ENCODE measurements around the gene ZNF853.
"Not testable (repeated sequence)": the region's sequence is repeated elsewhere in the genome, so short reads cannot be mapped to it uniquely, and the experiment has no call there.

The ZNF853 gene

DNA sequence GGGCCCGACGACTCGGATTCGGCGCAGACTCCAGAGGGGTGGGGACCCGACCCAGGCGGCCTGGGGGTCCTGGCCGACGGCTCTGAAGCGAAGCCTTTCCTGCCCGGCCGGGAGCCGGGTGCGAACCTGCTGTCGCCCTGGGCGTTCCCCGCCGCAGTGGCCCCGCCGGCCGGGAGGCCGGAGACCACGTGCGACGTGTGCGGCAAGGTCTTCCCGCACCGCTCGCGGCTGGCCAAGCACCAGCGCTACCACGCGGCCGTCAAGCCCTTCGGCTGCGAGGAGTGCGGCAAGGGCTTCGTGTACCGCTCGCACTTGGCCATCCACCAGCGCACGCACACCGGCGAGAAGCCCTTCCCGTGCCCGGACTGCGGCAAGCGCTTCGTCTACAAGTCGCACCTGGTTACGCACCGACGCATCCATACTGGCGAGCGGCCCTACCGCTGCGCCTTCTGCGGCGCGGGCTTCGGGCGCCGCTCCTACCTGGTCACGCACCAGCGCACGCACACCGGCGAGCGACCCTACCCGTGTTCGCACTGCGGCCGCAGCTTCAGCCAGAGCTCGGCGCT lies 37.1 kb downstream of the ZNF853 start:
- no peak for DNase-seq (ENCODE audit: low read depth)

DNA sequence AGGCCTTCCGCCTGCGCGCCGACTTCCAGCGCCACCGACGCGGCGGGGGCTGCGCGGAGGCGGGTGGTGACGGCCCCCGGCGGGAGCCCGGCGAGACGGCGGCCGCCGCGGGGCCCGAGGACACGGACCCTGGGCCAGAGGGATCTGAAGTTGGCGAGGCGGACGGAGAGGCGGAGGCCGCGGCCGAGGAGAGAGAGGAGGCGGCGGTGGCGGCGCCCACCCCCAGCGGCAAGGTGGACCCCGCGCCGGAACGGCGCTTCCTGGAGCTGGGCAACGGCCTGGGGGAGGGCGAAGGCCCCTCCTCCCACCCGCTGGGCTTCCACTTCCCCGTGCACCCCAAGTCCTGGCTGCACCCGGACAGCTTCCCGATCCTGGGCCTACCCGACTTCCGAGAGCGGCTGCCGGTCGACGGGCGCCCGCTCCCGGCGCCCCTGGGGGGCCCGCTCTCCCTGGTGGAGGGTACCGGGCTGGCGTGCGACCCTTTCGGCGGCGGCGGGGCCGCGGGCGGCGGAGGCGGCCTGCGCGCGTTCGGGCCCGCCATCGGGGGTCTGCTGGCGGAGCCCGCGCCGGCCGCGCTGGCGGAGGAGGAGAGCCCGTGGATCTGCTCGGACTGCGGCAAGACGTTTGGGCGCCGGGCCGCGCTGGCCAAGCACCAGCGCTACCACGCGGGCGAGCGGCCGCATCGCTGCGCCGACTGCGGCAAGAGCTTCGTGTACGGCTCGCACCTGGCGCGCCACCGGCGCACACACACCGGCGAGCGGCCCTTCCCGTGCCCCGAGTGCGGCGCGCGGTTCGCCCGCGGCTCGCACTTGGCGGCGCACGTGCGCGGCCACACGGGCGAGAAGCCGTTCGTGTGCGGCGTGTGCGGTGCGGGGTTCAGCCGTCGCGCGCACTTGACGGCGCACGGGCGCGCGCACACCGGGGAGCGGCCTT lies 37.9 kb downstream of the ZNF853 start:
- no peak for DNase-seq (ENCODE audit: low read depth)

DNA sequence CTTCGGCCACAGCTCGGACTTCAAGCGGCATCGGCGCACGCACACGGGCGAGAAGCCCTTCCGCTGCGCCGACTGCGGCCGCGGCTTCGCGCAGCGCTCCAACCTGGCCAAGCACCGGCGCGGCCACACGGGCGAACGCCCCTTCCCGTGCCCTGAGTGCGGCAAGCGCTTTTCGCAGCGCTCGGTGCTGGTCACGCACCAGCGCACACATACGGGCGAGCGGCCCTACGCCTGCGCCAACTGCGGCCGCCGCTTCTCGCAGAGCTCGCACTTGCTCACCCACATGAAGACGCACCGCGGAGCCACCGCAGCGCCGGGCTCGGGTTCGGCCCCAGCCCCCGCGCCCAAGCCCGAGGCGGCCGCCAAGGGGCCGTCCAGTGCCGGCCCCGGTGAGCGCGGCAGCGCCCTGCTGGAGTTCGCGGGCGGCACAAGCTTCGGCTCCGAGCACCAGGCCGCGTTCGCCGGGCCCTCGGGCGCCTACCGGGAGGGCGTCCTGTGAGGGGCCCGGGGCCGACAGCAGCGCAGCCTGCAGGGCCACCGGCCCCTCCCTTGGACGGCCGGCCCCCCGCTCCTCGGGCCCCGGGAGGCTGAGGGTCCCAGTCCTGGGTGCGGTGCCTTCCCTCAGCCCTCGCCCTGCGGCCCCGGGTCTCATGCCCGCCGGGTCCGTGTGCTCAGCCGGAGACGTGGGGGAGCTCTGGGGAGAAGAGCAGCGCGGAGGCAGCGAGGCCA lies 38.9 kb downstream of the ZNF853 start:
- no peak for DNase-seq (ENCODE audit: low read depth)

DNA sequence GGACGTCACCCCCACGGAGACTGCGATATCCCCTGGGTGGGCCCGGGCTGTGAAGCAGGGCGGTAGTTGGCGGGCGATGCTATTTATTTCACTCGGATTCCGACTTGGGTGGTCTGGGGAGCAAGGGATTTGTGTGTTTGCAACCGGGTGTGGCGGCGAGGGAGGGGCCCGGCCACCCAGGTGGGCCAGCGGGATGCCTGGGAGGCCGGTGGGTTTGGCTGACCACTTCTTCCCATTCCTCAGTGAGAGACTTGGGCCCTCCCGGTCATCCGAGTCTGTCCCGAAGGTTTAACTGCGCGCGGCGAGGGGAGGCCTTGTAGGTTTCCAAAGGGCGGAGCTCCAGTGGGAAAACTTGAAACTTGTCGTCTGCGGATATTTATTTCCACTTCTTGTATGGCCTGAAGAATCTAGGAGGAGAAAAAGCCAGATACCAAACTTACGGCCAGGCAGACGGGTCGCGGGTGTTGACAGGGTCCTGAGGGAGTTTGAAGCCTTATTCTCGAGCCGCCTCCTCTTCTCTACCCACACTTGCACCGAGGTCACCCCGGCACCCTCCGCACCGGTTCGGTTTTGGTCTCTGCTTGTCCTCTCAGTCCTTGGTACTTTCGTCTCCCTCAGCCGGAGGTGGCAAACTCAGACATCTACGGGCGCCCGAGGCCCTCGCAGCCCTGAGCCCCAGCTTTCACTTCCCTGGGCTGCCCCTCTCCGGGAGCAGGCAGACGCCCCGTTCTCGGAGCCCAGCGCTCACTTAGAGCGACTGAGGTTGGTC lies 39.6 kb downstream of the ZNF853 start:
- DNase-seq (ENCODE audit: low read depth) = no peak

DNA sequence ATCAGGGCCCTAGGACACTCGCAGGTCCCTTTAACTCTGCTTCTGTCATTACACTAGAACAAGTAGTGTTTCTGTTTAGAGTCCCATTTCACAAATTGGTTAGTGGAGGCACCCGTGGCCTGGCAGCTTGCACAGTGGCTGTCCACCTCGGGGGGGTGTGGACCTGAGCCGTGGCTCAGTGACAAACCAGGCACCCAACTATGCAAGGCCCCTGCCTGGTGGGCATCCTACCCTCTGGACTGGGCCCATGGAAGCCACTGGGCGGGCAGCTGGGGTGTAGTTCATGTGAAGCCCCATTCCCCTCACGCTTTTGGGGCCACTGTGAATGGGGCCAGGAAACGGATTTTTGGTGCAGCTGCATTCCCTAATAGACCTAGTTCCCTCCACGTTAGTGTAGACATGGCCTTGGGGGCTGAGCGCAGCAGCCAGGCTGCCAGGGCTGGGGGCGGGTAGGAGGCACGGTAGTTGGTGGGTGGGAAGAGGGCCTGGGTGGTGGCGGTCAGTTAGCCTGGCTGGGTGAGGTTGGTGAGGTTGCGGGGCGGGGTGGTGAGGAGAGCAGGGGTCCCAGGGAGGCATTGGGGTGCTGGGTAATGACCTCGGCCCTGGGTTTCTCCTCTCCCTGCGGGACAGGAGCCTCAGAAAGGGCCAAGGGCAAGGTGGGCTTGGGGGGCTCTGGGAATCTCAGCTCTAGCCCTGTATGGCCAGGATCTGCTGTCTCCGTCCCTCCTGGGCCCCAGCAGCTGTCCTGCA lies 40.4 kb downstream of the ZNF853 start:
- no peak for DNase-seq (ENCODE audit: low read depth)

DNA sequence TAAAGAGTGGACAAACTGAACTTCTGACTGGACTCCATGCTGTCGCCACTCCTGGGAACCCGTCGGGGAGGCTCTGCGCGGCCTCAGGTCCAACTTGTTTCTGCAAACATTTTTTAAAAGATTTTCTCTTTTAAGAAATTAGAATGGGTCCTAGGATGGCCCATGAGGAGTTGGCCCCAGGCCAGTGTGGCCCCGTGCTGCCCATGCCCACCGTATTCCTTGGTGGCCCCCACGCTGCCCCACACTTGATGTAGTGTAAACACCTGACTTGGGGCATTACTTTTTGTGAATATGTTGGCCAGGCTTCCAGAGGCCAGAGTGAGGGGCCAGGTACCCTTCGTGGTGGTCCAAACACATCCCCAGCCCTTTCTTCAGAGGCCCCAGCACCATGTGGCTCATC lies 41.0 kb downstream of the ZNF853 start:
- DNase-seq (ENCODE audit: low read depth) = no peak

DNA sequence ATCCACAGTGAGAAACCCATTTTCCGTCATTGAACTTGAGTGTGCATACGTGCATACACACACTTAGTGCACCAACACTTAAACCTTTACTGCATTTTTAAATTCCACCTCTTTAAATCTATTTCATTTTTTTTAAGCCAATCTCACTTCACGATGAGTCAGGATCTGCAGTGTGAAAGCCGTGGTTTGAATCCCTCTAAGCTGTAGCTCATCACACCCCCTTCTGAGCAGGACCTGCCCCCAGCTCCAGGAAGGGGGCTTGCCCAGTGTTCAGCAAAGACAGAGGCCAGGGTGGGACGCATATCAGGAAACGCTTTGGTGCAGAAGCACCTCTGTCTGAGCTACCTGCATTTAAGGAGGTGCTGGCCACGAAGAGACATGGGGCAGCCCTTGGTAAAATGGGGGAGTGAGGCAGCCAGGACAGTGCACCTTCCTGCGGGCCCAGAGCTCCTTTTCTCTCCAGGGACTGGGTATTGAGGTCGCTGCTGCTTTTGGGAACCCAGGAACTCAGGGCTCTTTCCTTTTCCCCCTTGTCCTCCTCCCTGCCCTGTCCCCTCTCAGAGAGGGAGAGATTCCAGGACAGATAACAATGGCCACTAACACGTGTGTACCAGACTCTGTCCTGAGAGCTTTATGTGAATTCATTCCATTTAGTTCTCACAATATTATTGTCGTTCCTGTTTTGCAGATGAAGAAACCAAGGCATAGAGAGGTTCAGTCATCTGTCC lies 43.4 kb downstream of the ZNF853 start:
- no peak for DNase-seq (ENCODE audit: low read depth)

DNA sequence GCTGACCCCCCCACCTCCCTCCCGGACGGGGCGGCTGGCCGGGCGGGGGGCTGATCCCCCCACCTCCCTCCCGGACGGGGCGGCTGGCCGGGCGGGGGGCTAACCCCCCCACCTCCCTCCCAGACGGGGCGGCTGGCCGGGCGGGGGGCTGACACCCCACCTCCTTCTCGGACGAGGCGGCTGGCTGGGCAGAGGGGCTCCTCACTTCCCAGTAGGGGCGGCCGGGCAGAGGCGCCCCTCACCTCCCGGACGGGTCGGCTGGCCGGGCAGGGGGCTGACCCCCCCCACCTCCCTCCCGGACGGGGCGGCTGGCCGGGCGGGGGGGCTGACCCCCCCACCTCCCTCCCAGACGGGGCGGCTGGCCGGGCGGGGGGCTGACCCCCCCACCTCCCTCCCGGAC lies 55.4 kb downstream of the ZNF853 start:
- not testable (repeated sequence) for DNase-seq (ENCODE audit: low read depth)
